Activated CD4-positive, alpha-beta T cell treated with anti-CD3 and anti-CD28 coated beads for 36 hours (primary cell): Measurements from ENCODE around the gene HEPHL1. TPM values are rescaled to one million over a fixed set of nuclear protein-coding genes. Genes with fewer than 3 reads are reported as not detected.

Experiments used
- ATAC-seq: fragments of 200-7000 bp; cut with Tn5 transposase; one replicate; pipeline ENCODE4 v1.10.0; 2021; ENCODE audit warnings: mild to moderate bottlenecking, moderate library complexity
- CTCF ChIA-PET: fragments of 350-600 bp; sonication (Branson Sonifier 250); formaldehyde crosslinking; loops from one replicate; lab custom pipeline; 2021; ENCODE audit warnings: antibody characterized with exemption; lab: Charles Lee
- POLR2A ChIA-PET: fragments of 350-600 bp; sonication (Branson Sonifier 250); formaldehyde crosslinking; loops from one replicate; lab custom pipeline; 2021; ENCODE audit warnings: antibody characterized with exemption, inconsistent platforms; lab: Charles Lee
- DNase-seq: peaks from one replicate; pipeline ENCODE4 v3.0.0-alpha.2; 2020
- H3K27ac Mint-ChIP-seq: one replicate; pipeline ENCODE4 v1.8.0; 2021; ENCODE audit warnings: mixed read lengths
- H3K27me3 Mint-ChIP-seq: one replicate; pipeline ENCODE4 v1.8.0; 2021; ENCODE audit warnings: mixed read lengths
- H3K36me3 Mint-ChIP-seq: one replicate; pipeline ENCODE4 v1.8.0; 2021; ENCODE audit warnings: low read depth, mixed read lengths
- H3K4me1 Mint-ChIP-seq: one replicate; pipeline ENCODE4 v1.8.0; 2021; ENCODE audit warnings: mixed read lengths
- H3K4me3 Mint-ChIP-seq: one replicate; pipeline ENCODE4 v1.8.0; 2021; ENCODE audit warnings: mild to moderate bottlenecking, moderate library complexity, mixed read lengths
- H3K9me3 Mint-ChIP-seq: one replicate; pipeline ENCODE4 v1.8.0; 2021; ENCODE audit warnings: low read depth, mixed read lengths
- intact Hi-C, 2 experiments: fragments of 100-400 bp; cut with DNase I in 1 of 2; cut with micrococcal nuclease in 1 of 2; formaldehyde crosslinking; loops; one replicate each; pipeline versions ENCODE4 v1.14.2 to v1.15.1; 2022 to 2024; cut with DNase I, micrococcal nuclease
- total RNA-seq, 2 experiments: library from RNA; stranded (reverse); gene quantifications; one replicate each; pipeline ENCODE4 v1.2.3, GENCODE V29; 2021

HEPHL1 gene
- total RNA-seq, 2 experiments from 2014 or later = not detected

DNA sequence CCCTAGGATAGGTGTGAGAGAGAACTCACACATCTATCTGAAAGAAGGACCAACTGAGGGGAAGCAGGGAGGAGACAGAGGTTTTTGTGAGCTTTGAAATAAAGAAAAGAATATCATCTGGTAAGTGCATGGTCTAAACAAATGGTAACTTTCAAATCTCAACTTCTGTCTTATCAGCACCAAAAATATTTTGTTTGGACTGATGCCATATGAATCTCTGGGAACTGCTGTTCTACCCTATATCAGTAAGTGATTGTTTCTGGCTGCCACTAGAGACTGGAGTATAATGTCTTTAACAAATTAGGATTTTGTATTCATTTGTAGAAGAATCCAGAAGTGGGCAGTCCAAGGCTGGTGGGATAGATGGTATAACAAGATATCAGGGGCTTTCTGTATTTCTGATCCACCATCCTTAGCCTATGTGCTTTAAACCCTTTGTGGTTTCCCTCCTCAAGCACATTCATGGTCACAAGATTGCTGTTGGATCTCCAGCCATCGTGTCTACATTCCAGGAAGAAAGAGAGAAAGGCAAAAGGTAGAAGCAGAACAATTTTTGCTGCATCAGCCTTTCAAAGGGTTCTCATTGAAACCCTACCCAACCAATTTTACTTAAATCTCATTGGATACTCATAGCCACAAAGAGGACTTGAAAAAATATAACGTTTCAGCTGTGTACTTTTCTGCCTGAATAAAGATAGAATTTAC is 4.7 kb downstream of the HEPHL1 start:
- H3K4me3 Mint-ChIP-seq = no peak overlapping the region
- DNase-seq (no peak), ATAC-seq (no peak)
- no peaks in the 10 kb centered on the region for H3K4me1 Mint-ChIP-seq
- no peak overlapping the region for H3K27ac Mint-ChIP-seq
- intact Hi-C loops = no loop called here
- H3K27me3 Mint-ChIP-seq = peaks cover 3% of the 10 kb centered on the region
- POLR2A ChIA-PET = no interaction called here
- no peaks in the 10 kb centered on the region for H3K9me3 Mint-ChIP-seq
- H3K36me3 Mint-ChIP-seq = no peaks in the 10 kb centered on the region
- CTCF ChIA-PET = no interaction called here

GRCh38 chr11:94027210-94027609 is 6.1 kb downstream of the HEPHL1 start:
- Mint-ChIP-seq H3K27me3 (peaks cover 9% of the 10 kb centered on the region), H3K4me1 (no peaks in the 10 kb centered on the region), H3K27ac (no peak overlapping the region), H3K9me3 (no peaks in the 10 kb centered on the region), H3K36me3 (no peaks in the 10 kb centered on the region), H3K4me3 (no peak overlapping the region)
- ATAC-seq (no peak), DNase-seq (no peak)
- intact Hi-C loops = no loop called here
- ChIA-PET POLR2A (no interaction called here), CTCF (no interaction called here)

DNA sequence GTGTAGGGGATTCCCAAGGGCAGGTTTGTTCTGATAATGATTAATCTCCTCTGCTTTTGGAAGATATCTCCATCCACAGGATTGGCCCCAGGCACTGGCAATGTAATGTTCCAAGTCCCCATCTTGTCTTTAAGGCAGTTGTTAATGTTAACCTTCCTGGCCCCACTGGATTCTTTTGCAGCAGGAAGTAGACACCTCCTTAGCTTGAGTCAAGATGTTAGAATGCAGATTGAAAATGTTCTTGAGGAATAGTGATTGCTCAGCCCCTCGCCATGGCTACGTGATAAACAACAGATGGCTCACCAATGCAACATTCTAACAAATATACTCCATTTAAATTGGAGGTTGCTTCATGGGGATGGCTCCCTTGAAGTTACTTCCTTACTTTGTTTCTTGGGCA is 7.3 kb downstream of the HEPHL1 start:
- ATAC-seq = no peak
- H3K27me3 Mint-ChIP-seq = peaks cover 9% of the 10 kb centered on the region
- no peak for DNase-seq
- POLR2A ChIA-PET = no interaction called here
- CTCF ChIA-PET = no interaction called here
- intact Hi-C loops = no loop called here
- H3K9me3 Mint-ChIP-seq = no peaks in the 10 kb centered on the region
- H3K27ac Mint-ChIP-seq = no peak overlapping the region
- H3K36me3 Mint-ChIP-seq = no peaks in the 10 kb centered on the region
- H3K4me3 Mint-ChIP-seq = no peak overlapping the region
- H3K4me1 Mint-ChIP-seq = no peaks in the 10 kb centered on the region

GRCh38 chr11:94030059-94030458 is 8.9 kb downstream of the HEPHL1 start:
- Mint-ChIP-seq H3K9me3 (no peaks in the 10 kb centered on the region), H3K4me1 (no peaks in the 10 kb centered on the region), H3K4me3 (no peak overlapping the region), H3K27ac (no peak overlapping the region), H3K36me3 (no peaks in the 10 kb centered on the region), H3K27me3 (peaks cover 9% of the 10 kb centered on the region)
- DNase-seq (no peak), ATAC-seq (no peak)
- ChIA-PET CTCF (no interaction called here), POLR2A (no interaction called here)
- intact Hi-C loops = no loop called here

DNA sequence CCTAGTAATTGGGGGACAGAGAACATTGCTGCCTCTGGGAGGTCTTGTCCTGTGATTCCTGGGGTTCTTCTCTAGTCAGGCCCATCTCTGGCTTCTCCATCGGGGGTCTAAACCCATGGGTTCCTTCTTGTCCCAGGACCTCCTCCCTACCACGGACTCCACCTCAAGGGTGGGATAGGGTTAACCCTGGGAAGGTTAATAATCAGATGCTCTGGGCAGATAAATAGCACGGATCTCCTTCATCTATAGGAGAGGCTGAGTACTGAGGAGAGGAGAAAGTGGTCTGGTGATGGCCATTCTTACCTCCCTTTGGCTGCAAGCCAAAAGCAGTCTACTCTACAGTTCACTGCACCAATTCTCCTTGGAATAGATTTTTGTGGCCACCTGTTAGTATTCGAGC is 10.5 kb downstream of the HEPHL1 start:
- H3K27me3 Mint-ChIP-seq = peaks cover 9% of the 10 kb centered on the region
- H3K4me3 Mint-ChIP-seq = no peak overlapping the region
- intact Hi-C loops = no loop called here
- POLR2A ChIA-PET = interaction anchor here (0.7 kb wide), 1 partner anchor 671 kb away, joined by 4 read pairs; no protein-coding TSS in a partner anchor
- no peak for ATAC-seq
- H3K27ac Mint-ChIP-seq = no peak overlapping the region
- no peaks in the 10 kb centered on the region for H3K9me3 Mint-ChIP-seq
- no peak for DNase-seq
- no peaks in the 10 kb centered on the region for H3K4me1 Mint-ChIP-seq
- no peaks in the 10 kb centered on the region for H3K36me3 Mint-ChIP-seq
- CTCF ChIA-PET = no interaction called here

GRCh38 chr11:94032066-94032465 is 10.9 kb downstream of the HEPHL1 start:
- intact Hi-C loops = no loop called here
- no peaks in the 10 kb centered on the region for H3K9me3 Mint-ChIP-seq
- no peak overlapping the region for H3K27ac Mint-ChIP-seq
- H3K36me3 Mint-ChIP-seq = no peaks in the 10 kb centered on the region
- DNase-seq (no peak), ATAC-seq (no peak)
- no peak overlapping the region for H3K4me3 Mint-ChIP-seq
- peaks cover 9% of the 10 kb centered on the region for H3K27me3 Mint-ChIP-seq
- ChIA-PET POLR2A (no interaction called here), CTCF (no interaction called here)
- H3K4me1 Mint-ChIP-seq = no peaks in the 10 kb centered on the region

DNA sequence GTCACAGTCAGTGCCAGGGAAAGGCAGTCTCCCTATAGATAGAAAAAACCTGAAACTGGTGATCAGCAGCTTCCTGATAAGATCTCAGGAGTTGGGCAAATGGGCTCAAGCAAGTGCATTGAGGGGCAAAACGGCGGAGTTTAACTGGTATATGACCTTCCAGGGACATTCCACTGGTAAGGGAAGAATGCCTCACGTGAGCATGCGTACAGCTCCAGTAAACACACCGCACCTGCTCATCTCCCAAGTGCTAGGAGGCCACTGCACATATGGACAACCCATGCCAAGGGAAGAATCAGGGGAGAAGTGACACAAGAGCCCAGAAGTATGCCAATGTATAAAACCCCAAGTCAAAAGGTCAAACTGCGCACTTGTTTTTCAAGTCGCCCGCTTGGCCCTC is 11.6 kb downstream of the HEPHL1 start:
- no peak overlapping the region for H3K4me3 Mint-ChIP-seq
- peaks cover 9% of the 10 kb centered on the region for H3K27me3 Mint-ChIP-seq
- H3K27ac Mint-ChIP-seq = no peak overlapping the region
- ChIA-PET POLR2A (no interaction called here), CTCF (no interaction called here)
- no peaks in the 10 kb centered on the region for H3K4me1 Mint-ChIP-seq
- intact Hi-C loops = no loop called here
- DNase-seq (no peak), ATAC-seq (no peak)
- H3K36me3 Mint-ChIP-seq = no peaks in the 10 kb centered on the region
- no peaks in the 10 kb centered on the region for H3K9me3 Mint-ChIP-seq

DNA sequence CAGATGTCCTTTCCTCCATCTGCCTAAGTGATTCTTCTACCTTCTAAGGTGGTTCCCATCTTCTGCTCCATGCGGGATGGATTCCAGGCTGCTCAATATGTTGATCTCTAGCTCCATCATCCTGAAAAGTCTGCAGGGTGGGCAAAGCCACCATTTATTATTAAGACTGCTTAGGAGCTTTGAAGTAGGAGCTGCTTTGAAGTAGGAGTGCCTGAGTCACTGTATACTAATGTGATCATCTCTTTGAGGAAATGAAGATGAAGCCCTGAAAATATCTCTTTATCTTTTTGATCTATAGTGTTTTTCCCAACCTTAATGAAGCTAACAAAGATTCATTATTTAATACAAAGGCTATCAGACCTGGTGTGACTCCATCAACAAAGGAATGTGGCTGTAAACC is 13.1 kb downstream of the HEPHL1 start:
- Mint-ChIP-seq H3K27ac (no peak overlapping the region), H3K9me3 (no peaks in the 10 kb centered on the region), H3K27me3 (peaks cover 9% of the 10 kb centered on the region), H3K4me1 (no peaks in the 10 kb centered on the region), H3K36me3 (no peaks in the 10 kb centered on the region), H3K4me3 (no peak overlapping the region)
- ATAC-seq (no peak), DNase-seq (no peak)
- ChIA-PET CTCF (no interaction called here), POLR2A (no interaction called here)
- intact Hi-C loops = no loop called here

- POLR2A ChIA-PET = no interaction called here
- no peak for ATAC-seq
- peaks cover 5% of the 10 kb centered on the region for H3K27me3 Mint-ChIP-seq
Observed at GRCh38 chr11:94036096-94036495, 14.9 kb downstream of the HEPHL1 start.

GRCh38 chr11:94043241-94043640 is 22.1 kb downstream of the HEPHL1 start:
- Mint-ChIP-seq H3K27ac (no peak overlapping the region), H3K9me3 (no peaks in the 10 kb centered on the region), H3K36me3 (no peaks in the 10 kb centered on the region), H3K4me1 (no peaks in the 10 kb centered on the region), H3K4me3 (no peak overlapping the region), H3K27me3 (no peaks in the 10 kb centered on the region)
- ChIA-PET CTCF (no interaction called here), POLR2A (no interaction called here)
- intact Hi-C loops = no loop called here
- no peak for DNase-seq
- ATAC-seq = no peak

More at GRCh38 chr11:94036096-94036495, 14.9 kb downstream of the HEPHL1 start:
- DNase-seq = no peak
- Mint-ChIP-seq H3K4me1 (no peaks in the 10 kb centered on the region), H3K9me3 (no peaks in the 10 kb centered on the region), H3K27ac (no peak overlapping the region), H3K4me3 (no peak overlapping the region), H3K36me3 (no peaks in the 10 kb centered on the region)
- intact Hi-C loops = no loop called here
- CTCF ChIA-PET = interaction anchor here (0.6 kb wide), 1 partner anchor 739 kb away, joined by 6 read pairs; no protein-coding TSS in a partner anchor

- intact Hi-C loops = no loop called here
Observed at GRCh38 chr11:94046796-94047195, 25.6 kb downstream of the HEPHL1 start.

DNA sequence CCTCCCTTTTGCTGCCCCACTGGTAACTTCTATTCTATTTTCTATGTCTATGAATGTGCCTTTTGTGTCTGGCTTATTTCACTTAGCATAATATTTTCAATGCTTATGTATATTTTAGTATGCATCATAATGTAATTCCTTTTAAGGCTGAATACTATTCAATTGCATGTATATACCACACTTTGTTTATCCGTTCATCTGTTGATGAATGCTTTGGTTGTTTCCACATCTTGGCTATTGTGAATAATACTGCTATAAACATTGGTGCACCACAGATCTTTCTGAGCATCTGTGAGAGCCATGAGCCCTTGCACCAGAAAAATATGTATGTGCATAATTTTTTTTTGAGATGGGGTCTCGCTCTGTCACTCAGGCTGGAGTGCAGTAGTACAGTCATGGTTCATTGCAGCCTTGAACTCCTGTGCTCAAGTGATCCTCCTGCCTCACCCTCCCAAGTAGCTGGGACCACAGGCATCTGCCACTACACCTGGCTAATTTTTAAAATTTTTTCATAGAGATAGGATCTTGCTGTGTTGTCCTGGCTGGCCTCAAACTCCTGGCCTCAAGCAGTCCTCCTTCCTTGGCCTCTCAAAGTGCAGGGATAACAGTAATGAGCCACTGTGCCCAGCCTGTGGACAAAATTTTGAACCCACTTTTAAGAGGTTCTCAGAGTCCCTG is 27.0 kb downstream of the HEPHL1 start:
- ATAC-seq (no peak), DNase-seq (no peak)
- Mint-ChIP-seq H3K27me3 (peaks cover 4% of the 10 kb centered on the region), H3K4me1 (no peaks in the 10 kb centered on the region), H3K4me3 (no peak overlapping the region), H3K36me3 (no peaks in the 10 kb centered on the region), H3K27ac (no peak overlapping the region), H3K9me3 (no peaks in the 10 kb centered on the region)
- intact Hi-C loops = no loop called here
- ChIA-PET POLR2A (no interaction called here), CTCF (no interaction called here)

More at GRCh38 chr11:94046796-94047195, 25.6 kb downstream of the HEPHL1 start:
- ATAC-seq (no peak), DNase-seq (no peak)
- no peaks in the 10 kb centered on the region for H3K9me3 Mint-ChIP-seq
- H3K27me3 Mint-ChIP-seq = peaks cover 4% of the 10 kb centered on the region
- ChIA-PET POLR2A (no interaction called here), CTCF (no interaction called here)
- H3K4me1 Mint-ChIP-seq = no peaks in the 10 kb centered on the region
- no peaks in the 10 kb centered on the region for H3K36me3 Mint-ChIP-seq
- H3K27ac Mint-ChIP-seq = no peak overlapping the region
- H3K4me3 Mint-ChIP-seq = no peak overlapping the region
